ENCODE results near the gene KLHL3. TPM values are rescaled to one million over a fixed set of nuclear protein-coding genes. Genes with fewer than 3 reads are reported as not detected.

The KLHL3 gene
- total RNA-seq, 1 donor from 2014 or later, result 8.9 TPM

GRCh38 chr5:137699336-137700281, 36.3 kb downstream of the KLHL3 start:
- H3K27me3 Mint-ChIP-seq (ENCODE audit: low read depth, unreplicated experiment), result no peaks in the 10 kb centered on the region
- H3K27ac Mint-ChIP-seq (ENCODE audit: unreplicated experiment), result no peak overlapping the region
- peaks cover 10% of the 10 kb centered on the region for H3K36me3 Mint-ChIP-seq (ENCODE audit: low read depth, unreplicated experiment)
- Histone ChIP-seq H3K4me1 (ENCODE audit: insufficient read depth, low read length) (peaks cover 9% of the 10 kb centered on the region), H3K36me3 (ENCODE audit: insufficient read depth, low read length) (no peaks in the 10 kb centered on the region), H3K79me2 (ENCODE audit: insufficient read depth, low read length) (no peaks in the 10 kb centered on the region), H3K9me3 (ENCODE audit: insufficient read depth, low read depth, low read length) (no peaks in the 10 kb centered on the region), H3K27ac (ENCODE audit: low read depth, low read length) (no peak overlapping the region), H3K9ac (ENCODE audit: low read length) (no peak overlapping the region), H3K4me2 (ENCODE audit: low read length) (no peak overlapping the region), H2AFZ (ENCODE audit: low read depth, low read length) (no peak overlapping the region), H3K4me3 (ENCODE audit: insufficient read depth, low read depth, low read length) (no peak overlapping the region), H3K27me3 (ENCODE audit: insufficient read depth, low read length) (no peaks in the 10 kb centered on the region), H4K20me1 (ENCODE audit: insufficient read depth, low read length) (no peaks in the 10 kb centered on the region)
- DNase-seq (ENCODE audit: low read depth), result peak; percentile 10
- TF ChIP-seq CTCF (IDR thresholded peaks at IDR 0.05; ENCODE audit: insufficient read depth, low read depth, low read length), result no peak
- no peak for TF ChIP-seq EZH2 (IDR thresholded peaks at IDR 0.05; ENCODE audit: insufficient read depth, low read length)
- FAIRE-seq, result no peak
- H3K4me3 Mint-ChIP-seq (ENCODE audit: unreplicated experiment), result no peak overlapping the region
- peaks cover 31% of the 10 kb centered on the region for H3K4me1 Mint-ChIP-seq (ENCODE audit: low read depth, unreplicated experiment)
- H3K9me3 Mint-ChIP-seq (ENCODE audit: unreplicated experiment), result peaks cover 3% of the 10 kb centered on the region

GRCh38 chr5:137696481-137696880, 39.4 kb downstream of the KLHL3 start:
- H3K27me3 Mint-ChIP-seq (ENCODE audit: low read depth, unreplicated experiment), result no peaks in the 10 kb centered on the region
- no peak overlapping the region for H2AFZ ChIP-seq (ENCODE audit: low read depth, low read length)
- H4K20me1 ChIP-seq (ENCODE audit: insufficient read depth, low read length), result no peaks in the 10 kb centered on the region
- H3K27ac Mint-ChIP-seq (ENCODE audit: unreplicated experiment), result no peak overlapping the region
- no peak for FAIRE-seq
- no peak overlapping the region for H3K27ac ChIP-seq (ENCODE audit: low read depth, low read length)
- H3K27me3 ChIP-seq (ENCODE audit: insufficient read depth, low read length), result no peaks in the 10 kb centered on the region
- H3K4me1 Mint-ChIP-seq (ENCODE audit: low read depth, unreplicated experiment), result peaks cover 40% of the 10 kb centered on the region
- H3K36me3 Mint-ChIP-seq (ENCODE audit: low read depth, unreplicated experiment), result peaks cover 7% of the 10 kb centered on the region
- DNase-seq (ENCODE audit: low read depth), result peak; percentile 59
- H3K36me3 ChIP-seq (ENCODE audit: insufficient read depth, low read length), result no peaks in the 10 kb centered on the region
- no peak for TF ChIP-seq CTCF (IDR thresholded peaks at IDR 0.05; ENCODE audit: insufficient read depth, low read depth, low read length)
- no peak for TF ChIP-seq EZH2 (IDR thresholded peaks at IDR 0.05; ENCODE audit: insufficient read depth, low read length)
- H3K9me3 ChIP-seq (ENCODE audit: insufficient read depth, low read depth, low read length), result no peaks in the 10 kb centered on the region
- no peak overlapping the region for H3K4me3 ChIP-seq (ENCODE audit: insufficient read depth, low read depth, low read length)
- H3K9me3 Mint-ChIP-seq (ENCODE audit: unreplicated experiment), result peaks cover 5% of the 10 kb centered on the region
- H3K4me2 ChIP-seq (ENCODE audit: low read length), result peak overlapping the region; percentile 21
- no peak overlapping the region for H3K4me3 Mint-ChIP-seq (ENCODE audit: unreplicated experiment)
- H3K4me1 ChIP-seq (ENCODE audit: insufficient read depth, low read length), result peaks cover 9% of the 10 kb centered on the region
- H3K79me2 ChIP-seq (ENCODE audit: insufficient read depth, low read length), result no peaks in the 10 kb centered on the region
- no peak overlapping the region for H3K9ac ChIP-seq (ENCODE audit: low read length)

Measured in astrocyte (in vitro differentiated cells and primary cell).